ENCODE results near the gene COASY.

GRCh38 chr17:42560246-42560645 is 1.7 kb upstream of the COASY start:
- no peak for TF ChIP-seq CTCF (IDR thresholded peaks at IDR 0.05)
- TF ChIP-seq POLR2A (IDR thresholded peaks at IDR 0.05) = no peak
